Measurements from ENCODE around the gene TMEM50A. TPM values are rescaled to one million over a fixed set of nuclear protein-coding genes. Genes with fewer than 3 reads are reported as not detected.
"Not testable (repeated sequence)": the region's sequence is repeated elsewhere in the genome, so short reads cannot be mapped to it uniquely, and the experiment has no call there.

TMEM50A gene
- total RNA-seq, 1 donor from 2014 or later: 95.6 TPM

- not testable (repeated sequence) for H3K9me3 ChIP-seq (ENCODE audit: low read depth); H3K9me3 Mint-ChIP-seq; H3K36me3 ChIP-seq; DNase-seq (ENCODE audit: low spot score); H3K27ac Mint-ChIP-seq; H3K4me1 ChIP-seq; H3K4me2 ChIP-seq; H3K36me3 Mint-ChIP-seq; H3K4me3 Mint-ChIP-seq; H3K4me3 ChIP-seq; H3K79me2 ChIP-seq (ENCODE audit: low read depth); H3K9ac ChIP-seq; H3K27ac ChIP-seq; H3K4me1 Mint-ChIP-seq; H3K27me3 ChIP-seq; H4K20me1 ChIP-seq (ENCODE audit: low read depth); H3K27me3 Mint-ChIP-seq (ENCODE audit: insufficient read depth, low read depth); H3F3A ChIP-seq (ENCODE audit: low read depth); H2AFZ ChIP-seq (replicated peaks)
Observed at GRCh38 chr1:25388691-25389090, 50.6 kb downstream of the TMEM50A start.

- not testable (repeated sequence) for H3K27ac Mint-ChIP-seq; H3K27me3 ChIP-seq; H3F3A ChIP-seq (ENCODE audit: low read depth); H3K4me3 ChIP-seq; H3K36me3 ChIP-seq; H3K36me3 Mint-ChIP-seq; DNase-seq (ENCODE audit: low spot score); H4K20me1 ChIP-seq (ENCODE audit: low read depth); H3K4me3 Mint-ChIP-seq; H2AFZ ChIP-seq (replicated peaks); H3K4me2 ChIP-seq; H3K4me1 ChIP-seq; H3K27ac ChIP-seq; H3K4me1 Mint-ChIP-seq; H3K27me3 Mint-ChIP-seq (ENCODE audit: insufficient read depth, low read depth); H3K9me3 Mint-ChIP-seq; H3K79me2 ChIP-seq (ENCODE audit: low read depth); H3K9ac ChIP-seq; H3K9me3 ChIP-seq (ENCODE audit: low read depth)
Observed at GRCh38 chr1:25389721-25390120, 51.6 kb downstream of the TMEM50A start.

GRCh38 chr1:25392841-25393240 is 54.7 kb downstream of the TMEM50A start:
- no peak for DNase-seq (ENCODE audit: low spot score)
- Histone ChIP-seq H3K36me3 (no peaks in the 10 kb centered on the region), H3F3A (ENCODE audit: low read depth) (no peaks in the 10 kb centered on the region), H3K9me3 (ENCODE audit: low read depth) (no peaks in the 10 kb centered on the region), H4K20me1 (ENCODE audit: low read depth) (no peaks in the 10 kb centered on the region), H3K4me1 (no peaks in the 10 kb centered on the region), H3K4me3 (no peak overlapping the region), H2AFZ (replicated peaks) (no peak overlapping the region), H3K27ac (no peak overlapping the region), H3K4me2 (no peak overlapping the region), H3K9ac (no peak overlapping the region), H3K27me3 (no peaks in the 10 kb centered on the region), H3K79me2 (ENCODE audit: low read depth) (no peaks in the 10 kb centered on the region)
- Mint-ChIP-seq H3K27me3 (ENCODE audit: insufficient read depth, low read depth) (peaks cover 6% of the 10 kb centered on the region), H3K27ac (no peak overlapping the region), H3K4me1 (no peaks in the 10 kb centered on the region), H3K9me3 (no peaks in the 10 kb centered on the region), H3K36me3 (no peaks in the 10 kb centered on the region), H3K4me3 (no peak overlapping the region)
- TF ChIP-seq EZH2phosphoT487 (IDR thresholded peaks at IDR 0.05): no peak
- no peak for TF ChIP-seq EZH2 (IDR thresholded peaks at IDR 0.05)
- TF ChIP-seq CTCF (IDR thresholded peaks at IDR 0.05): no peak

- H3K27me3 Mint-ChIP-seq (ENCODE audit: insufficient read depth, low read depth); H3K27ac ChIP-seq; H3K27ac Mint-ChIP-seq; H3K4me1 Mint-ChIP-seq; H3K9me3 ChIP-seq (ENCODE audit: low read depth); H3K36me3 ChIP-seq; H4K20me1 ChIP-seq (ENCODE audit: low read depth); H3K4me3 ChIP-seq; H3K36me3 Mint-ChIP-seq; H3K9ac ChIP-seq; H3K4me2 ChIP-seq; H3F3A ChIP-seq (ENCODE audit: low read depth); H3K4me1 ChIP-seq; H3K9me3 Mint-ChIP-seq; H3K79me2 ChIP-seq (ENCODE audit: low read depth); H2AFZ ChIP-seq (replicated peaks); DNase-seq (ENCODE audit: low spot score): not testable (repeated sequence)
- H3K4me3 Mint-ChIP-seq: peak overlapping the region; percentile 46
- peaks cover 15% of the 10 kb centered on the region for H3K27me3 ChIP-seq
Observed at GRCh38 chr1:25397549-25397948, 59.4 kb downstream of the TMEM50A start.

- not testable (repeated sequence) for H3K9me3 Mint-ChIP-seq; H2AFZ ChIP-seq (replicated peaks); H3K27ac ChIP-seq; H3K4me3 ChIP-seq; H3K79me2 ChIP-seq (ENCODE audit: low read depth); H3K27ac Mint-ChIP-seq; H3F3A ChIP-seq (ENCODE audit: low read depth); H3K9ac ChIP-seq; H3K36me3 Mint-ChIP-seq; H3K36me3 ChIP-seq; H3K4me1 Mint-ChIP-seq; H3K27me3 Mint-ChIP-seq (ENCODE audit: insufficient read depth, low read depth); H3K4me3 Mint-ChIP-seq; H3K9me3 ChIP-seq (ENCODE audit: low read depth); H4K20me1 ChIP-seq (ENCODE audit: low read depth); DNase-seq (ENCODE audit: low spot score); H3K4me2 ChIP-seq; H3K4me1 ChIP-seq
- H3K27me3 ChIP-seq: peaks cover 15% of the 10 kb centered on the region
Observed at GRCh38 chr1:25398079-25398478, 59.9 kb downstream of the TMEM50A start.
